Calu3 (cell line): ENCODE results near the gene ATG2B. TPM values are rescaled to one million over a fixed set of nuclear protein-coding genes. Genes with fewer than 3 reads are reported as not detected.

Experiments used
- BruUV-seq: library from RNA; stranded (reverse); fragments of 400-500 nt; replicated peaks from 2 replicates; lab custom pipeline; 2021; lab: Mats Ljungman, UMichigan
- CTCF ChIA-PET: fragments of 300-600 bp; sonication (Branson Sonifier 250); formaldehyde crosslinking; loops from one replicate; lab custom pipeline; 2022; ENCODE audit warnings: antibody characterized with exemption; lab: Charles Lee
- DNase-seq: peaks from one replicate; pipeline ENCODE4 v3.0.0; 2022
- H3K27ac Mint-ChIP-seq: one replicate; pipeline ENCODE4 v1.8.0; 2022; ENCODE audit warnings: mixed read lengths; ENCODE audit not compliant: unreplicated experiment
- H3K27me3 Mint-ChIP-seq: one replicate; pipeline ENCODE4 v1.8.0; 2022; ENCODE audit warnings: mixed read lengths; ENCODE audit not compliant: unreplicated experiment
- H3K36me3 Mint-ChIP-seq: one replicate; pipeline ENCODE4 v1.8.0; 2022; ENCODE audit warnings: mild to moderate bottlenecking, moderate library complexity, mixed read lengths; ENCODE audit not compliant: insufficient read depth, unreplicated experiment
- H3K4me1 Mint-ChIP-seq: one replicate; pipeline ENCODE4 v1.8.0; 2022; ENCODE audit warnings: mild to moderate bottlenecking, low read depth, mixed read lengths; ENCODE audit not compliant: unreplicated experiment
- H3K4me3 Mint-ChIP-seq: one replicate; pipeline ENCODE4 v1.8.0; 2022; ENCODE audit warnings: mild to moderate bottlenecking, low read depth, moderate library complexity, mixed read lengths; ENCODE audit not compliant: unreplicated experiment
- H3K9me3 Mint-ChIP-seq: one replicate; pipeline ENCODE4 v1.8.0; 2022; ENCODE audit warnings: low read depth, mixed read lengths; ENCODE audit not compliant: unreplicated experiment
- CTCF ChIP-seq: fragments of 200-600 bp; IDR thresholded peaks from one replicate; pipeline ENCODE4 v1.8.0; 2022; ENCODE audit warnings: antibody characterized with exemption; ENCODE audit not compliant: unreplicated experiment
- intact Hi-C: fragments of 100-400 bp; cut with micrococcal nuclease; formaldehyde crosslinking; loops from one replicate; pipeline ENCODE4 v1.10.0; 2022; ENCODE audit not compliant: unreplicated experiment
- total RNA-seq: library from RNA; stranded (reverse); gene quantifications from 2 replicates; pipeline ENCODE4 v1.2.3, GENCODE V29; 2022

Gene ATG2B
- total RNA-seq, 1 experiment from 2014 or later: 14.5 TPM

- DNase-seq: no peak
Observed at GRCh38 chr14:96274122-96274521, 89.0 kb downstream of the ATG2B start.

DNA sequence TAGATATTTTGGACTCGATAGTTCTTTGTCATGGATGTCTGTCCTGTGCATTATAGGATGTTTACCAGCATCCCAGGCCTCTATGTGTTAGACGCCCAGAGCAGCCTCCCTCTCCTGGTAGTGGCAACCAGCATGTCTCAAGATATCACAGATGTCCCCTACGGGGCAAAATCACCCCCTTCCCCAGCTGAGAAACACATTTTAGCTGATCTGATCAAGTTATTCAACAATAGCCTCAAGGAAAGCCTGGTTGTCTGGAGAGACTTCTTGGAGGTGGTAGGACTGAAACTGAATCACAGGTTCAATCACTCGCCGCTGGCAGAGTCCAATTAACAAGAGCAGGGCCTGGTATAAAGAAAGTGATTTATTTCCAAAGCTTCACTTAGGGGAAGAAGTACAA, 89.5 kb downstream of the ATG2B start:
- DNase-seq: no peak
- no peaks in the 10 kb centered on the region for H3K27me3 Mint-ChIP-seq
- no peak for TF ChIP-seq CTCF
- no peaks in the 10 kb centered on the region for H3K9me3 Mint-ChIP-seq
- no peaks in the 10 kb centered on the region for H3K36me3 Mint-ChIP-seq
- no TSS peak for BruUV-seq
- CTCF ChIA-PET: interaction anchor here (1.2 kb wide), 1 partner anchor 173 kb away, joined by 6 read pairs; no protein-coding TSS in a partner anchor
- H3K27ac Mint-ChIP-seq: no peak overlapping the region
- H3K4me3 Mint-ChIP-seq: no peak overlapping the region
- H3K4me1 Mint-ChIP-seq: peaks cover 23% of the 10 kb centered on the region
- intact Hi-C loops: no loop called here

More at GRCh38 chr14:96274122-96274521, 89.0 kb downstream of the ATG2B start:
- Mint-ChIP-seq H3K4me1 (peaks cover 20% of the 10 kb centered on the region), H3K9me3 (no peaks in the 10 kb centered on the region), H3K4me3 (no peak overlapping the region), H3K27ac (no peak overlapping the region), H3K27me3 (no peaks in the 10 kb centered on the region), H3K36me3 (no peaks in the 10 kb centered on the region)
- intact Hi-C loops: no loop called here
- TF ChIP-seq CTCF: no peak
- BruUV-seq: no TSS peak
- CTCF ChIA-PET: interaction anchor here (2.3 kb wide), 1 partner anchor 173 kb away, joined by 26 read pairs; no protein-coding TSS in a partner anchor

- no peak overlapping the region for H3K4me3 Mint-ChIP-seq
- H3K27ac Mint-ChIP-seq: no peak overlapping the region
- no peaks in the 10 kb centered on the region for H3K36me3 Mint-ChIP-seq
- H3K4me1 Mint-ChIP-seq: peaks cover 23% of the 10 kb centered on the region
- no peak for TF ChIP-seq CTCF
- intact Hi-C loops: no loop called here
- CTCF ChIA-PET: interaction anchor here (1.2 kb wide), 2 partner anchors 171 to 172 kb away, joined by 3 to 6 read pairs; no protein-coding TSS in a partner anchor
- no peak for DNase-seq
- H3K27me3 Mint-ChIP-seq: no peaks in the 10 kb centered on the region
- no TSS peak for BruUV-seq
- no peaks in the 10 kb centered on the region for H3K9me3 Mint-ChIP-seq
Observed at GRCh38 chr14:96272777-96273473, 90.2 kb downstream of the ATG2B start.

- Mint-ChIP-seq H3K27me3 (no peaks in the 10 kb centered on the region), H3K27ac (no peak overlapping the region), H3K9me3 (no peaks in the 10 kb centered on the region), H3K4me3 (no peak overlapping the region), H3K36me3 (no peaks in the 10 kb centered on the region), H3K4me1 (peaks cover 33% of the 10 kb centered on the region)
- intact Hi-C loops: no loop called here
- no TSS peak for BruUV-seq
- CTCF ChIA-PET: interaction anchor here (1.2 to 2.4 kb wide), 2 partner anchors 169 to 173 kb away, joined by 3 to 5 read pairs; no protein-coding TSS in a partner anchor
- TF ChIP-seq CTCF: no peak
- no peak for DNase-seq
Observed at GRCh38 chr14:96271421-96271762, 91.7 kb downstream of the ATG2B start.
